Effector CD4-positive, alpha-beta T cell (primary cell): ENCODE measurements around the gene DYNLRB1.

Experiments
- DNase-seq: peaks from one replicate; pipeline ENCODE4 v3.0.0-alpha.2; 2020

DYNLRB1 gene

DNA sequence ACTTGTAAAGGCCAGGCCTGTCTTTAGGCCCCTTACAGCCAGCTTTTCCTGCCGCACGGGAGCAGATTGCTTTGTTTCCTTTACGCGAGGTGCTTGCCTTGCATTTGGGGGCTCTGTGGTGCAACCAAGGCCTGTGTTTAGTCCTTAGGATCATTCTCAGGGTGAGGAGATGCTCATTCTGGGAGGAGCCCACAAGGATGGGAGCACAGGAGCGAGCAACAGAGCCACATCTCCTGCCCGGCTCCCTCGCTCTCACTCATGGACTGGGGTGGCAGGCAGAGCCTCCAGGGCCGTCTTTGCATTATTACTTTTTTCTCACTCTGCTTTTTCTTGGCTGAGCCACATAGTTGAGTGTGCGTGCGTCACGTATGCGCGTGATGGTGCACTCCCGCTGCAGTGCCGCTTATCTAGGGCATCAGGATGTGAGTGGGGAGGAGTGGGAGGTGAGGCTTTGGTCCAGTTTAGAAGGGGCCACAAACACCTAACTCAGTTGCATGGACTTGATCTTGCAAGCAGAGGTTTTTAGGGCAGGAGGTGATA lies 19.1 kb downstream of the DYNLRB1 start:
- no peak for DNase-seq

DNA sequence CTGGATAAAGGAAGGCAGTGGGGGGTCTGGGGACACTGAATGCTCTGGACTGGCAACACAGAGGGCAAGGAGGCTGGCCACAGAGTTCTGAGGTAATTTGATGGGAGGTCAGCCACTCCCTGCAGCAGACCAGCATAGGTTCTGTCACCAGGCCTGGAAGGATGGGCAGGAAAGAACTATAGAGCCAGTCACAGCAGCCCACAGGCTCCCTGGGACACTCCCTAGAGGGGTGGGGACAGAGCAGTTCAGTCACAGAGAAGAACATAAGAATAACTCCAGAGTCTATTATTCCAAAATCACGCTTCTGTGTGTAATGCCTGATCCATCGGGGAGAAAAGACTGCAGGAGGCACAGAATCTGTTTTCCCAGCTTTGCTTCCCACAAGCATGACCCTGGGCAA lies 19.6 kb downstream of the DYNLRB1 start:
- no peak for DNase-seq

DNA sequence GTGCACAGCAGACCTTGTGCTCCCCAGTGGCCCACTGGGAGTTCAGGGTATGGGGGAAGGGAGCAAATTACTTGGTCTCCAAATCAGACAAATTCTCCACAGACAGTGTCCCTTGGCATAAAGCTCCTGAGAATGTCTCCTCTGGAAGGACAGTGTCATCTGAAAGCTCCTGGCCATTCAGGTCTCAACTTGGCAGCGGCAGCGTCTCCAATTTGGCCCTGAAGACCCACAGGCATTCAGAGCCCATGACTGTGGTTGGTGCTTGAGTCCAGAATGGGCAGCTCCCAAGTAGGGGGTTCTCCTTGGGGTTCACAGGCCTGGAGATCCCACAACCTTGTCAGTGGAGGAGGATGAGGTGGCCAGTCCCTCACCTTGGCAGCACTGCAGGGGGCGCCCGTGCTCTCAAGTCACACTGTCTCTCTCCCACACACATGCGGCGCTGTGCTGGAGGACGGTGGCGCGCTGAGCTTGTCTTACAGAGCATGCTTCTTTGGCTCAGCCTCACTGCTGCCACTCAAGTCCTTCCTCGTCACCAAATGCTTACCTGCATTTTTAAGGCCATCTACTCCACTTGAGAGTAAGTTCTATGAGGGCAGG lies 20.7 kb downstream of the DYNLRB1 start:
- peak; percentile 36 for DNase-seq

DNA sequence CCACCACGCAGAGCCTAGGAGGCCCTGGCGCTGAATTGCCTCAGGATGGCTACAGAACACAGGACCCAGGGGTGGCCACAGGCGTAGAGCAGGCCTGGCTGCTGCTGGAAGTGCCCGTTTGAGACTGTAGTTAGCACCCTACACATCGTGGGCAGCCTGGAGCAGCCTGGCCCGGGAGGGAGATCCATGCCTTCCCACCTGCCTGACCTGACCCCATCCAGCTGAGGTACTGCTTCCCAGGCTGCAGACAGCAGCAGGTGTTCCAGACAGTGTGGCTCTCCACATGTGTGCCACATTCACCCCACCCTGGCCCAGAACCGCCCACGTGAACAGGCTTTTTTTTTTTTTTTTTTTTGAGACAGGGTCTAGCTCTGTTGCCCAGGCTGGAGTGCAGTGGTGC lies 21.4 kb downstream of the DYNLRB1 start:
- no peak for DNase-seq

DNA sequence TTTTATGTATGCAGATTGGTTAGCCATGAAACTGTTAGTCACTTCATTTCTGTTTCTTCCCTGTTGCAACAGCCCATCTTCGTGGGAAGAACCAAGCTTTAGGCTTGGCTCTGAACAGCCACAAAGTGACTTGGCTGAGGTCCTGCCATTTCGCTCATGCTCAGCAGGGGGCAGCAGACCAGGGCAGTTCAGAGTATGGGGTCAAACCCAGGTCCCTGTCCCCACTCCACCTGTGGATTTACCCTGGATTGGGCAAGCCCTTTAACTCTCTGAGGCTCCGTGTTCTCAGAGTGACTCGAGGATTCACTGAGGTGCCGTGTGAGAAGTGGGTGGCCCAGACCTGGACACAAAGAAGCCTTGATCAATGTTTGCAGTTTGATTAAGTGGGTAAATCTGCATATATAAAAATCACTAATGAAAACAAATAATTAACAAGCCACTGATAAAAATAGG lies 22.5 kb downstream of the DYNLRB1 start:
- peak; percentile 46 for DNase-seq

DNA sequence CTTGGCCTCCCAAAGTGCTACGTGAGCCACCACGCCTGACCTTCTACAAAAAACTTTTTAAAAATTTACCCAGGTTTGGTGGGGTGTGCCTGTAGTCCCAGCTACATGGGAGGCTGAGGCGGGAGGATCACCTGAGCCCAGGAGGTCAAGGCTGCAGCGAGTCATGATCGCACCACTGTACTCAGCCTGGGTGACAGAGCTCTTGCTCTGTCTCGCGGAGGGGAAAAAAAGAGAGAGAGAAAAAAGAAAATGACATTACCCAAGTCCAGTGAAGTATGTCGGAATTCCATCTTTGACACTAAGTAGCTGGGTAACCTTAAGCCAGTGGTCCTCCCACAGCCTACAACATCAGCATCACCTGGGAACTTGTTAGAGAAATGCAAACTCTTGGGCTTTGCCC lies 23.5 kb downstream of the DYNLRB1 start:
- no peak for DNase-seq

DNA sequence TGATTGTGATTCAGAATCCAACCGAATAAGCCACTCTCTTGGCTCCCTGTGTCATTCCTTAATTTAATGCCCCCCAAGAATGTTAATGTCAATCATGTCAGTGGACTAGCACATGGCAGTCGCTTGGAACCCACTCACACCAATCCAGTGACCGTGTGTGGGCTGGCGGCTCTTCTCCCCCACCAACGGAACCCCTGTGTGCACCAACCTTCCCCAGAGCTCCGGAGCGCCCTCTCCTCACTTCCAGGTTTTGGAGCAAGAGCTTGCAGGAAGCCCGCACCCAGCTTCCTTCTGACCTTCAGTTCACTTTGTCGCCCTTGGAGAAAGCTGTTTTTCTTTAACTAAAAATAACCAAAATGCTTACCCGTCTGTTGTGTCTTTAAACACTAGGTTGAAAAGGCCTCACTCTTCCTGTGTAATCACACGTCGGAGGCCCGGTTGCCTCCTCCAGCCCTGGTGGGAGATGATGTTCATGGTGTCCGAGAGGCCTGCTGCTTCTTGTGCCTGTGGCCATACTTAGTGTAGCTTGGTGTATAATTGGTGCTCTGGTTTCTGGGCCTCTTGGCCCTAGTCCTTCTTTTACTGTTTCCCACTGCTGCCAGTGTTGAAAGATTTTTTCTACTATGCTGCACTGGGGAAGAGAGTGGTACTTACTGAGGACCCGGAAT lies 24.5 kb downstream of the DYNLRB1 start:
- DNase-seq: no peak

DNA sequence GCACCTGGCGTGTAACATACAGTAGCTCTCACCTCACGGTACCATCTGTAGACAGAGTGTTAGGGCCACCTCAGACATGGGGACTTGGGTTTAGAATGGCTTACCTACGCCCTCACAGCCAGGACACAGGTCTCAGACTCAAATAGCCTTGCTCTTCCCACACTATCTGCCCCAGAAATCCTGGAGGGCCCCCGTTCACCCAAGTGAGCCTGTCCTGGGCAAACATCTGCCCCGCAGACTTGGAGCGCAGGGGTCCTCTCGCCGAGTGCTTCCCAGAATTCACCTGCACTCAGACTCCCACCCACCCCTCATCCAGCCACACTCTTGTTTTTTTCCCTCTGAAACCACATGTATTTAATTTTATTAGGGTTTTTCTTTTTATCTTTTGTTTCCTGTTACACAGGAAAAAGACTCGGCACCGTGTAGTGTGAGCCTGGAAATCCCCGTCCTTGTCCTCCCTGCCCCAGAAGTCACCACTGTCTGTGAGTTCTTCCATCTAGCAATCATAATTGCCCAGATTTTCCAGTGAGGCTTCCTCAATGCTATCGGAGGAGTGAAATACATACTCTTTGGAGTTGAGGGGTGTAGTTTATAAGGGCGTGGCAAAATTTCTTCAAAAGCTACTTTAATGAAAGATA lies 25.2 kb downstream of the DYNLRB1 start:
- DNase-seq: no peak

DNA sequence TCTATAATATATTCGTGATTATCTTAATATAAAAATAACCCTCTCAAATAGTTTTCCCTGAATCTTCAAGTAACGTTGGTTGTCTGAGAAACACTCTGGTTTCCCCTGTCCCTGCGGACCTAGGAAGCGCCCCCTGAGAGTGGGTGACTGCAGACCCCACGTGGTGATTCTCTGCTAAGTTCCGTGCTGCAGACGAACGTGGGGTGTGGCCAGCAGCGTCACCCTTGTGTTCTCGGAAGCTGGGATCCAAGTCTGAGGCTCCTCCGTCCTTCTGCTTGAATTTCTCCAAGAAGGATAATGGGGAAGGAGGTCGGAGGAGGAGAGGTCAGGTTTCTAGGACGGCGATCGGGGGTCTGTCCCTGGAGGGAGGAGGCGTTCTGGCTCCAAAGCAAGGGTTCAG lies 25.7 kb downstream of the DYNLRB1 start:
- DNase-seq: no peak

DNA sequence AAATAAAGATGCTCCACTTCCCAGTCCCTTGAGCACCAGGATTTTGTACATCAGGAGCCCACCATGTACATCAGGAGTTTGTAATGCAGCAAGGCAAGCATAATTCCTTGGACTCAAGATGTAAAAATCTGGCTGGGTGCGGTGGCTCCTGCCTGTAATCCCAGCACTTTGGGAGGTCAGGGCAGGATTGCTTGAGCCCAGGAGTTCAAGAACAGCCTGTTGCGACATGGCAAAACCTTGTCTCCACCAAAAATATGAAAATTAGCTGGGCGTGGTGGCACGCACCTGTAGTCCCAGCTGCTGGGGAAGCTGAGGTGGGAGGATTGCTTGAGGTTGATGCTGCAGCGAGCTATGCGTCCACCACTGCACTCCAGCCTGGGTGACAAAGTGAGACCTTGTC lies 26.2 kb downstream of the DYNLRB1 start:
- DNase-seq: no peak

DNA sequence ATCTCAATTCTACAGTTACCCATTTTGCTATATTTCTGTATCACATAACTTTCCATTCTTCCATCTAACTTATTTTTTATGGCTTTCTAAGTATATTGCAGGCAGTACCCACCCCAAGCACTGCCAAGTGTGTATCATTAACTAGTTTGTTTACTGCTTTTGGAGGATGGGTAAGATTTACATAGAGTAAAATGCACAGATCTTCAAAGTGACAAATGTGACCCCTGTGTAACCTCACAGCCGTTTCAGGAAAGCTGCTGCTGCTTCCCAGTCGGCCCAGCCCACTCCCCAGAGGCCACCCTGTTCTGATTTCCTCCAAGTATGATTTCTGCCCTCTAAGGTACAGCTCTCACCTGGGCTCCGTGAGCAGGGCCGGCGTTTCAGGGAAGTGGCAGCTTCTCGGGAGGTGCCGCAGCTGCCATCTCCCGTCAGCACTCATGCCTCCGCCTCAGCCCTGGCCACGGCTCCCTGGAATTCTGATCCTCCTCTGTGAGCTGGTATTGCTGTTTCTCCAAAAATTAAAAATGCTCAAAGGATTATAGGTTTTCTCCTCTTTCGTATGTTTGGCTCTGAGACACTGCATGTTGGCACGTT lies 27.3 kb downstream of the DYNLRB1 start:
- DNase-seq: no peak

DNA sequence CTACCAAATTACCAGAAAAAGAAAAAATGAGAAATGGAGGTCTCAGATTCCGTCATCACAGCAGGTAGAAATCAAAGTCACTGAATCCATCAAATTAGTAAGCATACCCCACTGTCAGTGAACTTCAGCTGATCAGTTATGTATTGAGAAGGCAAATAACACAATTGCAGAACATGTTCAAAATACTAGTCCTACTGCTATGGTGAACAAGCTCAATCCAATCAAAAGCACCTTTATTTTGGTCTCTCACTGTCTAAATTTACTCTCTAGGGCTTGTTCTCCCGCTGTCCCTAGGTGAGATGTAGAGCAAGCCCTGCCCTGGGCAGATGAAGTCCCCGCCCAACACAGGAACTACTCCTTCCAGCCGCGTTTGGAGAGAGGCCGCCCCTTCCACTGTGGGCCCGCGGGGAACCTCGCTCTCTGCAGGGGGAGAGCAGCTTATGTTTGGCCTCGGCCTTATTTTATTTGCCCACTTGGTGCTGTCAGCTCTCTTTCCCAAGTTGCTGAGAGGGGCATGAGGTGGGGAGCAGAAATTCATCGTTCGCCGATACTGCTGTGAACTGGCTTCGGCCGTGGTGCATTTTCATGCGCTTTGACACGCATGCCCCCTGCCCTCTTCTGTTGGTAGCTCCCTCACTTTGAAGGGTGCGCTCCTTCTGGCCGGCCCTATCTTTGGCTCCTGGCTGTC lies 28.0 kb downstream of the DYNLRB1 start:
- no peak for DNase-seq

DNA sequence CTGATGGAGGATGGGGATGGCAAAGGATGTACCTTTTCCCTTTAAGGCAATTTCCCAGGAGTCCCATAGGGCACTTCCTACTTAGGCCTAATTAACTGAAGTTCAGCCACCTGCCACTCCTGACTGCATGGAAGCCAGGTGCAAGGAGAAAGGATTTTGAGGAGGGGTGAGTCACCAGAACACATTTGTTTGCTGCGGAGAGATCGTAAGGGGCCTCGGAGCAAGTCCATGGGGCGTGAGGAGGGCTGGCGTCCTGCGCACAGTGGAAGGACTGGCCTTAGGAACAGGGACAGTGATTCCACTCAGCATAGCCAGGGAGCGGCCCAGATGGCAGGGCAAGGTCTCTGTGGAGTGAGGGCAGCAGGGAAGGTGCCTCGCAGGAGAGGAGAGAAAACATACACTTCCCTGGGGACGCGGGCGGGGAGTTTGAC lies 30.5 kb downstream of the DYNLRB1 start:
- no peak for DNase-seq

DNA sequence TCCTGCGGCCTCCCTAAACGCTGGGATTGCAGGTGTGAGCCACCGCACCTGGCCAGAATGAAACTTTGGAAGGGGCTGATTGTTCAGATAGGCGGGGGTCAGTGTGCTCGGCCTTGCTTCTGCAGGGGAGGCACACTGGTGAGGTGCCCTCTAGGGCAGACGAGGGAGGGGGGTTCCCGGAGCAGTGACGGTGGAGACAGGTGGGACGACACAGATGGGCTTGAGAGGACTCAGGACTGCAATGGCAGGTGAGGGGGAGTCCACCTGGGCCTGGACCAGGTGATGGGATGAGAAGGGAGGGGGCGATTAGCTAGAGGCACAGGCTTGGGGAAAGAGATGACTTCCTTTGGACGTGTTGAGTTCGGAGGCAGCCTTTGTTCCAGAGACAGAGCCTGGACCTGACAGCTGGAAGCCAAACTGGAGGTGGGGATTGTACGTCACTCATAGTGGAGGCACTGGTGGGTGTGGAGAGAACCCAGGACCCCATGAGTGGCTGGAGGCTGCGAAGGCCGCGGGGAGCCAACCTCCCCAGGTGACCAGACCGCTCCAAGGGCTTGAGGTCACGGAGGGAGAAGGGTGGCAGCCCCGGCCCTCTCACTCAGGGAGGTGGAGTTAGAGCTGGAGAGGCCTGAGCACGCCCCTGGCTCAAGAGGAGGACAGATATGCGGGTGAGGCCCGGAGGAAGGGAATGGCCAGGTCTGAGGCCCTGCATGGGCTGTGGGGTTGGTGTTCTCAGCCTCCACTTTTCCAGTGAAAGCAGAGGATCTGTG lies 31.8 kb downstream of the DYNLRB1 start:
- no peak for DNase-seq

DNA sequence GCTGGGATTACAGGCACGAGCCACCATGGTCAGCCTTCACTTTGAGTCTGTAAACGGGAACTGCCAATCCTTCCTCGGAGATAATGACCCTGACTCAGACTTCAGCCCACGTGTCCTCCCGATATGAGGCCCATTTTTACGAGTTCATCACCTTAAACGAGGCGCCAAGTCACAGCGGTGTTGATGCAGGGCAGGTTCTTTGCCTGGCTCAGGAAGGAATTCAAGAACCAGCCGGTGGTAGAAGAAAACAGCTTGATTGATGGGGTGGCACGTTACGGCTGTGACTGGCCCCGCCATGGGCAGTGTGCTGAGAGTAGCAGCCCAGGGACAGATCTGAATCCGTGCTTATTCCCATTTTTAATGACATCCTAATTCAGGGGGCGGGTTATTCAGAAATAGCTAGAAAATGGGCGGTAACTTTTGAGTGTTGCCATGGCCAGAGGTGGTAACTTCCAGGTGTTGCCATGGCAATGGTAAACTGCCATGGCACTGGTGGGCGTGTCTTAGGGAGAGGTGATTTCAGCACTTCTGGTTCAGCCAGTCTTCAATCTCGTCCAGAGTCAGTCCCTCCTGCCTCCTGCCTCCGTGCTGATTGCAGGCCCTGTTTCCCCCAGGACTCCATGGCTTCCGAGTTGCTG lies 33.2 kb downstream of the DYNLRB1 start:
- no peak for DNase-seq

DNA sequence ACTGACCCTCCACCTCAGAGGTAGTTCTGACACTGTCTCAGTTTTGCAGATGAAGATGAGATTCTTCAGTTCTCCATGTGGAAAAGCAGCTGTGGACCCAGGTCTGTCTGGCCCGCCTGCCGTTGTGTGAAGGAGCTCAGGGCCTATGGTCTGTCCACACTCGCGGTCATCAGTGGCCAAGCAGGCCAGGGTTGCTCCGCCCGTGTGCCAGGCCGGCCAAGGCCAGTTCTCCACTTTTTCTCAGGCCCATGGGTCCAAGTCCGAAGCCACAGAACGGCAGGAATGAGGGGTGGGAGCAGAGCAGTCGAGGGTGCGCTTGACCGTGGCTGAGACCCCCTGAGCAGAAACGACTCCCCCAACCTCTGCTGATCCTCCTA lies 33.7 kb downstream of the DYNLRB1 start:
- no peak for DNase-seq

DNA sequence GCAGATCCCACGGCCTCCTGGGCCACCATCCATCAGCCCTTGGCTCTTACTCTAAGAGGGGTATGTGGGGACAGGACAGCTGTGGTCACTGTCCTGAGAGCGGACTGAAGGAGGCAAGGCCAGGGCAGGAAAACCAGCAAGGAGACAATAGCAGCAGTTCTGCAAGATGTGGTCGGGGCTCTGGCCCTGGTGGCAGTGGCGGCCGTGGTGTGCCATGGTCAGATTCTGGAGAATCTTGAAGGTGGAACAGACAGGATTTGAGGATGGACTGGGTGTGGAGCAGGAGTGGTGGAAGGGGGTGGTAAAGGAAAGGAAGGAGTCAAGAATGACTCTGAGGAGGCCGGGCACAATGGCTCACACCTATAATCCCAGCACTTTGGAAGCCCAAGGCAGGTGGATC lies 36.3 kb downstream of the DYNLRB1 start:
- no peak for DNase-seq

DNA sequence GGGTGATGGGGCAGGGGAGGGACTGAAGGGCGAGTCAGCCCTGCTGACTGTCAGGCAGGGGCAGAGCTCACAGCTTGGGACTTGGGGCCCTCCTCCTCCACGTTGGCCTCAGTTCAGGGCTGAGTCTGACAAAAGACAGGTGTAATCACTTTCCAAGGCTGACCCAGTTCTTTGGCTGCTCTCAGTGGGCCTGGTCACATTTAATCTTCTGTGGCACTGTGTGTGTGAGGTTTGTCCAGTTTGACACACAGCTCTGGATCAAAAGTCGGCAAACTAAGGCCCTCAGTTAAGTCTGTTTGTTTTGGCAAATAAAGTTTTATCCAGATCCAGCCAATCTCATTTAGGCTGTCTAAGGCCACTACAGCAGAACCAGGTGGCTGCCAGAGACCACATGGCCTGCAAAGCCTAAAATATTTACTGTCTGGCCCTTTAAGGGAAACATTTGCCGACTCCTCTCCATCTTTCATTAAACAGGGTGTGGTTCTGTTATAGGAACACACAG lies 37.2 kb downstream of the DYNLRB1 start:
- no peak for DNase-seq

DNA sequence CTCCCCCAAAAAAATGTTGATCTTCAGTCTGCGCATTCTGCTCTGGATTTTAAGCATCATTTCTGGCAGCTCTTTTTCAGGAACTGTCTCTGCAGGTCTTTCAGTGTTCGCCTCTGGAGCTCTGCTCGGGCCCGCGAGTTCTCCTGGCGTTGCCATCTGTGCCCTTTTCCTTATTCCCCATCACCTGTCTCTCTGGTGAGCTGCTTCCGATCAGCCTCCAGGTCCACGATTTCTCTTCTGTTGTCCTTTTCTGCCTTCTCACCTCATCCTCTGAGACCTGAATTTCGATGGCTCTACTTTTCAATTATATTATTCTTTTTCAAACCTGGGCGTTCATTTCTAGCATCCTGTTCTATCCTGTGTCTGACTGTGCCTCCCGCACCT lies 41.7 kb downstream of the DYNLRB1 start:
- DNase-seq: no peak

DNA sequence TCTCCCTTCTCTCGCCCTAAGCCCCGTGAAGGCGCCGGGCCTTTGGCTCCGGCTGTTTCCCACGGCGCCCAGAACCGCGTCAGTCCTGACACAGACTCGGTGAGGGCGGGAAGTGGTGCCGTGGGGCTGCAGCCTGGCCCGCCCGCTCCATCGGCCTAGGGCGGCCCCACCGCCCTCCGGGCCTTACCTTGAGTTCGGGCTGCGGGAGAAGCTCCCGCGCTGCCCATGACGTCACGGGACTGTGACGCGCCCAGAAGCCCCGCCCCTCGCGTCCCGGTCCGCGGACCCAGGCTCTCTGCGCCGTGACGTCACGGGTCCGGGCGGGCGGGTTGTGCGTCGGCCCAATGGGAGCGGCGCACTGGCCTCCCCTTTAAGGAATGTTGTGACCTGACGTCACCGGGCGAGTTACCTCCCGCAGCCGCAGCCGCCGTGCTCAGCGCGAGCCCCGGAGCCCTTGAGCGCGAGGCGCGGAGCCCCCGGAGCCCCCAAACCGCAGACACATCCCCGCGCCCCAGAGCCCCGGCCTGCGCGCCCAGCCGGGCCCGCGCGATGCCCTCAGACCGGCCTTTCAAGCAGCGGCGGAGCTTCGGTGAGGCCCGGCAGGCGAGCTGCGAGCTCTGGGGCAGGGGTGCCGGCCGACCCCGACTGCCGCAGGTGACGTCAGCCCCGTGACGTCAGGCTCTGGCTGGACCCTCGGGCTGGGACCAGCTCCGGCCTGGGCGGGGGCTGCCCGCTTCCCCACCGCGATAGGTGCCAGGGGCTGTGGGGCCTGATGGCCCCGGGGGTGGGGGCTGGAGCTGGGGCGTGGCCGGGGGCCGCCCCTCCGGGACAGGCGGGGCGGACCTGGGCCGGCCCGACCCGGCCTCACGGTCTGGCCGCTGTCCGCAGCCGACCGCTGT lies 42.3 kb downstream of the DYNLRB1 start, which contains the start of gene MAP1LC3A:
MAP1LC3A (plus strand) TSS at position 399 of the 899 bp plus-strand sequence; CDS start at position 550, 151 bp downstream.
- DNase-seq: peak; percentile 96
